ENCODE measurements around the gene MMP20.

DNA sequence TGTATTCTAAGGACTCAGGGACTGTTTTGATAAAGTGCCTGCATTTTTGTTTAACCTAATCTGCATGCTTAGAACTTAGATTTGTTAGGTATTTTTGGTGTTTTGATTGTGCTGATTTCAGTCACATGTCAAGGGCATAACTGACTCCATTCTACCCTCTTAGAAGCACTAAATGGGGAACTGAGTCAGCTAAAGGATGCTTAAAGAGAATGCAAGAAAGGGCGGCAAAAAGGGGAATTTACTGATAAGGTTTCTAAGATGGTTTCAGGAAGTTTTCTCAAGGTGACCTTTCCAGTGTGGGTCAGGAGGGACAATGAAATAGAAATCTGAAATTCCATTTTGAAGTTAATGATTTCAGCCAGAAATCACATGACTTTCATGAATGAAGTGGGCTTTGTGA is 43.0 kb downstream of the MMP20 start:
- TF ChIP-seq NPAS2 (CRISPR knock-in tag; IDR thresholded peaks at IDR 0.05; ENCODE audit: borderline replicate concordance) (no peak), HDAC2 (IDR thresholded peaks at IDR 0.05) (no peak), RFX5 (IDR thresholded peaks at IDR 0.05) (no peak), MYC (IDR thresholded peaks at IDR 0.05; ENCODE audit: borderline replicate concordance, low read length) (no peak), RNF2 (IDR thresholded peaks at IDR 0.05; ENCODE audit: borderline replicate concordance, low read depth) (no peak), MAX (IDR thresholded peaks at IDR 0.05) (no peak), EP300 (IDR thresholded peaks at IDR 0.05) (no peak), KDM5A (IDR thresholded peaks at IDR 0.05) (no peak), PHF8 (IDR thresholded peaks at IDR 0.05; ENCODE audit: borderline replicate concordance, low read depth) (no peak), POLR2A (IDR thresholded peaks at IDR 0.05; ENCODE audit: low read length) (no peak)
- TF ChIP-seq, protein P1, sequence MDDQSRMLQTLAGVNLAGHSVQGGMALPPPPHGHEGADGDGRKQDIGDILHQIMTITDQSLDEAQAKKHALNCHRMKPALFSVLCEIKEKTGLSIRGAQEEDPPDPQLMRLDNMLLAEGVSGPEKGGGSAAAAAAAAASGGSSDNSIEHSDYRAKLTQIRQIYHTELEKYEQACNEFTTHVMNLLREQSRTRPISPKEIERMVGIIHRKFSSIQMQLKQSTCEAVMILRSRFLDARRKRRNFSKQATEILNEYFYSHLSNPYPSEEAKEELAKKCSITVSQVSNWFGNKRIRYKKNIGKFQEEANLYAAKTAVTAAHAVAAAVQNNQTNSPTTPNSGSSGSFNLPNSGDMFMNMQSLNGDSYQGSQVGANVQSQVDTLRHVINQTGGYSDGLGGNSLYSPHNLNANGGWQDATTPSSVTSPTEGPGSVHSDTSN (IDR thresholded peaks at IDR 0.05): no peak
- TF ChIP-seq, protein P2, sequence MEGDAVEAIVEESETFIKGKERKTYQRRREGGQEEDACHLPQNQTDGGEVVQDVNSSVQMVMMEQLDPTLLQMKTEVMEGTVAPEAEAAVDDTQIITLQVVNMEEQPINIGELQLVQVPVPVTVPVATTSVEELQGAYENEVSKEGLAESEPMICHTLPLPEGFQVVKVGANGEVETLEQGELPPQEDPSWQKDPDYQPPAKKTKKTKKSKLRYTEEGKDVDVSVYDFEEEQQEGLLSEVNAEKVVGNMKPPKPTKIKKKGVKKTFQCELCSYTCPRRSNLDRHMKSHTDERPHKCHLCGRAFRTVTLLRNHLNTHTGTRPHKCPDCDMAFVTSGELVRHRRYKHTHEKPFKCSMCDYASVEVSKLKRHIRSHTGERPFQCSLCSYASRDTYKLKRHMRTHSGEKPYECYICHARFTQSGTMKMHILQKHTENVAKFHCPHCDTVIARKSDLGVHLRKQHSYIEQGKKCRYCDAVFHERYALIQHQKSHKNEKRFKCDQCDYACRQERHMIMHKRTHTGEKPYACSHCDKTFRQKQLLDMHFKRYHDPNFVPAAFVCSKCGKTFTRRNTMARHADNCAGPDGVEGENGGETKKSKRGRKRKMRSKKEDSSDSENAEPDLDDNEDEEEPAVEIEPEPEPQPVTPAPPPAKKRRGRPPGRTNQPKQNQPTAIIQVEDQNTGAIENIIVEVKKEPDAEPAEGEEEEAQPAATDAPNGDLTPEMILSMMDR (IDR thresholded peaks at IDR 0.05): no peak

All from A549 (cell line).